Liver (tissue), 9 donors: ENCODE results near the gene SCYGR8. TPM values are rescaled to one million over a fixed set of nuclear protein-coding genes. Genes with fewer than 3 reads are reported as not detected.

Experiments used
- DNase-seq: peaks from one replicate; pipeline ENCODE4 v3.0.0-alpha.2; 2017; ENCODE audit warnings: low spot score
- H3K27ac ChIP-seq, 2 donors: one replicate each; pipeline ENCODE4 v1.7.0; 2013; ENCODE audit warnings: inconsistent platforms in 2 of 2, low read length in 2 of 2, control low read depth in 1 of 2, low read depth in 1 of 2, mild to moderate bottlenecking in 1 of 2
- H3K27me3 ChIP-seq, 4 donors: one replicate each; pipeline versions ENCODE4 v1.6.1 to v1.7.0; 2013; ENCODE audit warnings: low read length in 3 of 4, inconsistent platforms in 1 of 4, mild to moderate bottlenecking in 1 of 4, moderate library complexity in 1 of 4; ENCODE audit not compliant: control insufficient read depth in 4 of 4, insufficient read depth in 4 of 4
- H3K36me3 ChIP-seq, 4 donors: one replicate each; pipeline versions ENCODE4 v1.6.1 to v1.7.0; 2013; ENCODE audit warnings: low read length in 3 of 4, mild to moderate bottlenecking in 3 of 4, low read depth in 1 of 4, moderate library complexity in 1 of 4; ENCODE audit not compliant: control insufficient read depth in 4 of 4, insufficient read depth in 3 of 4
- H3K4me1 ChIP-seq, 4 donors: one replicate each; pipeline versions ENCODE4 v1.6.1 to v1.7.0; 2013; ENCODE audit warnings: low read length in 3 of 4, mild to moderate bottlenecking in 3 of 4, moderate library complexity in 1 of 4; ENCODE audit not compliant: control insufficient read depth in 4 of 4, insufficient read depth in 4 of 4
- H3K4me3 ChIP-seq, 3 donors: one replicate each; pipeline versions ENCODE4 v1.6.1 to v1.7.0; 2013; ENCODE audit warnings: low read length in 3 of 3, control low read depth in 1 of 3, low read depth in 1 of 3, mild to moderate bottlenecking in 1 of 3
- H3K9ac ChIP-seq, 2 donors: one replicate each; pipeline ENCODE4 v1.7.0; 2013; ENCODE audit warnings: low read length in 2 of 2, mild to moderate bottlenecking in 2 of 2, moderate library complexity in 2 of 2, control low read depth in 1 of 2, low read depth in 1 of 2
- H3K9me3 ChIP-seq, 4 donors: one replicate each; pipeline versions ENCODE4 v1.6.1 to v1.7.0; 2013; ENCODE audit warnings: low read length in 3 of 4; ENCODE audit not compliant: control insufficient read depth in 4 of 4
- ATF3 ChIP-seq: IDR thresholded peaks from 2 replicates; pipeline ENCODE4 v1.6.1; 2016; ENCODE audit warnings: antibody characterized with exemption
- CTCF ChIP-seq: fragments of 150-350 bp; IDR thresholded peaks from 2 replicates; pipeline ENCODE4 v1.5.1; 2017; ENCODE audit warnings: improper control_type of control experiment, low read depth, low read length; ENCODE audit not compliant: missing input control
- EGR1 ChIP-seq, 2 donors: IDR thresholded peaks; 2 replicates each; pipeline ENCODE4 v1.6.1; 2016 to 2018; ENCODE audit warnings: antibody characterized with exemption in 2 of 2, low read depth in 2 of 2
- FOXA1 ChIP-seq: IDR thresholded peaks from 2 replicates; pipeline ENCODE4 v1.6.1; 2016; ENCODE audit warnings: antibody characterized with exemption
- FOXA2 ChIP-seq: IDR thresholded peaks from 2 replicates; pipeline ENCODE4 v1.6.1; 2016; ENCODE audit warnings: antibody characterized with exemption
- GABPA ChIP-seq, 2 donors: IDR thresholded peaks in 1 of 2; conservative IDR thresholded peaks in 1 of 2; 2 replicates each; pipeline ENCODE4 v1.6.1; 2016; ENCODE audit warnings: antibody characterized with exemption in 2 of 2, mild to moderate bottlenecking in 1 of 2, moderate library complexity in 1 of 2
- HNF4A ChIP-seq, 2 donors: conservative IDR thresholded peaks; 2 replicates each; pipeline ENCODE4 v1.6.1; 2016; ENCODE audit warnings: antibody characterized with exemption in 2 of 2, mild to moderate bottlenecking in 2 of 2
- HNF4G ChIP-seq: IDR thresholded peaks from 2 replicates; pipeline ENCODE4 v1.6.1; 2016; ENCODE audit warnings: antibody characterized with exemption
- JUND ChIP-seq, 2 donors: IDR thresholded peaks; 2 replicates each; pipeline ENCODE4 v1.6.1; 2016; ENCODE audit warnings: antibody characterized with exemption in 2 of 2
- MAX ChIP-seq: IDR thresholded peaks from 2 replicates; pipeline ENCODE4 v1.6.1; 2016; ENCODE audit warnings: antibody characterized with exemption
- NR2F2 ChIP-seq: IDR thresholded peaks from 2 replicates; pipeline ENCODE4 v1.6.1; 2016; ENCODE audit warnings: antibody characterized with exemption
- RAD21 ChIP-seq, 2 donors: IDR thresholded peaks; 2 replicates each; pipeline ENCODE4 v1.6.1; 2016; ENCODE audit warnings: antibody characterized with exemption in 2 of 2, mild to moderate bottlenecking in 2 of 2
- REST ChIP-seq: IDR thresholded peaks from 2 replicates; pipeline ENCODE4 v1.6.1; 2016; ENCODE audit warnings: antibody characterized with exemption, mild to moderate bottlenecking
- RXRA ChIP-seq, 2 donors: IDR thresholded peaks; 2 replicates each; pipeline ENCODE4 v1.6.1; 2017 to 2018; ENCODE audit warnings: antibody characterized with exemption in 2 of 2, mild to moderate bottlenecking in 1 of 2
- SP1 ChIP-seq: IDR thresholded peaks from 2 replicates; pipeline ENCODE4 v1.6.1; 2018; ENCODE audit warnings: antibody characterized with exemption, mild to moderate bottlenecking
- TAF1 ChIP-seq: conservative IDR thresholded peaks from 2 replicates; pipeline ENCODE4 v1.6.1; 2016; ENCODE audit warnings: antibody characterized with exemption, mild to moderate bottlenecking
- YY1 ChIP-seq: IDR thresholded peaks from 2 replicates; pipeline ENCODE4 v1.6.1; 2016; ENCODE audit warnings: antibody characterized with exemption, mild to moderate bottlenecking
- ZBTB33 ChIP-seq: IDR thresholded peaks from 2 replicates; pipeline ENCODE4 v1.6.1; 2016; ENCODE audit warnings: antibody characterized with exemption
- WGBS: extraction: QIAGEN DNeasy Blood & Tissue Kit; methylation state at CpG from one replicate; pipeline ENCODE4 v1.1.7; 2013; 5-methylcytosine and 5-hydroxymethylcytosine counted together
- polyA plus RNA-seq, 2 donors: library from polyadenylated mRNA; stranded (reverse) in 1 of 2; unstranded in 1 of 2; fragments of 200-250 nt in 1 of 2; fragments of >200 nt in 1 of 2; fragmentation: Nextera tagmentation in 1 of 2; extraction: Ambion mirVana in 1 of 2; gene quantifications; one replicate each; pipeline versions ENCODE4 v1.2.1 to v1.2.3, GENCODE V29; 2013 to 2015
- total RNA-seq, 2 donors: library from RNA; depleted of rRNA; stranded (reverse); fragments of >200 nt; gene quantifications; one replicate each; pipeline ENCODE4 v1.2.3, GENCODE V29; 2014
- donor health status: healthy.
- donor health status: healthy.
- donor health status: healthy.
- donor health status: healthy.
- donor health status: healthy.

Gene SCYGR8
- total and polyA plus RNA-seq, 4 donors = not detected

- no peak for TF ChIP-seq NR2F2
- TF ChIP-seq TAF1 = no peak
- TF ChIP-seq CTCF = no peak
- no peak for TF ChIP-seq REST
- no peak for TF ChIP-seq HNF4A (conservative IDR thresholded peaks at IDR 0.05)
- no peak for TF ChIP-seq ATF3
- TF ChIP-seq FOXA1 = no peak
- no peak for TF ChIP-seq MAX
- Histone ChIP-seq H3K4me1 (peaks cover 0 to 40% (median 34%) of the 10 kb centered on the region in 4 donors), H3K27ac (no peak overlapping the region), H3K4me3 (no peak overlapping the region), H3K9me3 (no peaks in the 10 kb centered on the region), H3K9ac (no peak overlapping the region), H3K36me3 (peaks cover 4 to 19% (median 9%) of the 10 kb centered on the region in 4 donors), H3K27me3 (no peaks in the 10 kb centered on the region)
- DNase-seq = no peak
- 58% methylated on average over 3 of the region's 3 CpGs for WGBS
These were observed 44.1 kb upstream of the SCYGR8 start for GRCh38 chr2:227701556-227701955.

- peaks cover 4 to 19% (median 9%) of the 10 kb centered on the region in 4 donors for H3K36me3 ChIP-seq
- WGBS = 27% methylated on average over 4 of the region's 4 CpGs
- H3K4me1 ChIP-seq = peaks cover 0 to 55% (median 43%) of the 10 kb centered on the region in 4 donors
- H3K9ac ChIP-seq = no peak overlapping the region
- H3K27me3 ChIP-seq = no peaks in the 10 kb centered on the region
- peak overlapping the region in 2 of 3 donors; percentile 7 to 23 for H3K4me3 ChIP-seq
- no peaks in the 10 kb centered on the region for H3K9me3 ChIP-seq
- DNase-seq = no peak
- H3K27ac ChIP-seq = peak overlapping the region; percentile 62 to 83
- TF ChIP-seq NR2F2 = no peak
- no peak for TF ChIP-seq TAF1
- TF ChIP-seq GABPA (IDR thresholded peaks at IDR 0.05 in 1 of 2, conservative IDR thresholded peaks at IDR 0.05 in 1 of 2) = no peak
- peak; percentile 95 for TF ChIP-seq FOXA1
- TF ChIP-seq RAD21 (IDR thresholded peaks at IDR 0.05) = peak in 1 of 2 donors; percentile 51
- TF ChIP-seq YY1 = peak; percentile 38
- peak; percentile 87 to 91 for TF ChIP-seq HNF4A (conservative IDR thresholded peaks at IDR 0.05)
- TF ChIP-seq JUND (IDR thresholded peaks at IDR 0.05) = peak; percentile 90 to 96
- peak; percentile 37 for TF ChIP-seq MAX
- no peak for TF ChIP-seq EGR1 (IDR thresholded peaks at IDR 0.05; ENCODE audit: low read depth in 2 of 2)
- peak; percentile 88 to 91 for TF ChIP-seq RXRA (IDR thresholded peaks at IDR 0.05)
- TF ChIP-seq REST = peak; percentile 27
- TF ChIP-seq FOXA2 = peak; percentile 98
- peak; percentile 77 for TF ChIP-seq HNF4G
- peak; percentile 91 for TF ChIP-seq ATF3
- TF ChIP-seq ZBTB33 = peak; percentile 68
- TF ChIP-seq SP1 = peak; percentile 89
These were observed 42.4 kb upstream of the SCYGR8 start for GRCh38 chr2:227703280-227703732.
